Measurements from ENCODE around the gene NABP1. TPM values are rescaled to one million over a fixed set of nuclear protein-coding genes. Genes with fewer than 3 reads are reported as not detected.
"Not testable (repeated sequence)": the region's sequence is repeated elsewhere in the genome, so short reads cannot be mapped to it uniquely, and the experiment has no call there.

Gene NABP1
- total RNA-seq, 1 donor from 2014 or later = 51.0 TPM

DNA sequence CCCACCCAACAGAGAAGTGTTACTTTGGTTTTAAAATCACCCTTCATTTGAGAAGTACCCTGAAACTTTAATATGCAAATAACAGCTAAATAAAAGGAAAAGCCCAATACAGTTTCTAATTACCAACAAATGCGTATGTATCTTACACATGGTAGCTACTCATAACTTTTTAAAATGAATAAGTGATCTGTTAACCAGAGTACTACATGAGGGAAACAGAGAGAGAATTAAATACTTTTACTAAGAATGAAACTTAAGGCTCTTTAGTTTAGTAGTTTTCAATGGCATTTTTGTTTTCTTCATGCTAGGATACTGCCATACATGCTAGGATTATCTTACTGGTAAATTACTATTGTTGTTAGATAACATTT lies 39.1 kb upstream of the NABP1 start:
- Mint-ChIP-seq H3K4me3 (no peak overlapping the region), H3K9me3 (no peaks in the 10 kb centered on the region), H3K36me3 (ENCODE audit: low read depth) (peaks cover 7% of the 10 kb centered on the region), H3K27ac (no peak overlapping the region), H3K27me3 (ENCODE audit: insufficient read depth) (peaks cover 2% of the 10 kb centered on the region), H3K4me1 (ENCODE audit: low read depth) (peaks cover 58% of the 10 kb centered on the region)
- intact Hi-C loops (cut with micrococcal nuclease) = loop anchor here (5.0 kb wide), 1 partner anchor 446 kb away; no protein-coding TSS in a partner anchor
- no peak for DNase-seq (ENCODE audit: low spot score)

DNA sequence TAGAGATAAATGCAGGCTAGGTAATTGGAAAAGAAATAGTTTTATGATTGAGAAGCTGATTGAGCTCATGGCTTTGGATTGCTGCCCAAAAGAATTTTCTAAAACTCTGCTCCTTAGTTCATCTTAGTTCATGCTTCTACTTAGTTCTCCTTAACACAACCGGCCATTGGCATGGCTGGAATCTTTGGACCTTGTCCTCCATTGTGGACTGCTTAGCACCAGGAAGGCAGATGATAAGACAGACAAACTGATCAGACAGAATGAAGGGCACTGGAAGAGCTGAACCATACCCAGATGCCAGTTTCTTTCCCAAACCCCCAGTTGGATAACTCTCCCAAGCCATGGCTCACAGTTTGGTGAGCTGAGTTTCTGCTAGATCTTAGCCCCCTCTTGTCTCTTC lies 36.3 kb upstream of the NABP1 start:
- H3K36me3 Mint-ChIP-seq (ENCODE audit: low read depth) = peaks cover 9% of the 10 kb centered on the region
- DNase-seq (ENCODE audit: low spot score) = no peak
- H3K27me3 Mint-ChIP-seq (ENCODE audit: insufficient read depth) = peaks cover 5% of the 10 kb centered on the region
- intact Hi-C loops (cut with micrococcal nuclease) = loop anchor here (1.0 kb wide), 1 partner anchor 10 kb away; no protein-coding TSS in a partner anchor
- H3K27ac Mint-ChIP-seq = no peak overlapping the region
- peaks cover 3% of the 10 kb centered on the region for H3K9me3 Mint-ChIP-seq
- H3K4me1 Mint-ChIP-seq (ENCODE audit: low read depth) = peaks cover 48% of the 10 kb centered on the region
- no peak overlapping the region for H3K4me3 Mint-ChIP-seq

DNA sequence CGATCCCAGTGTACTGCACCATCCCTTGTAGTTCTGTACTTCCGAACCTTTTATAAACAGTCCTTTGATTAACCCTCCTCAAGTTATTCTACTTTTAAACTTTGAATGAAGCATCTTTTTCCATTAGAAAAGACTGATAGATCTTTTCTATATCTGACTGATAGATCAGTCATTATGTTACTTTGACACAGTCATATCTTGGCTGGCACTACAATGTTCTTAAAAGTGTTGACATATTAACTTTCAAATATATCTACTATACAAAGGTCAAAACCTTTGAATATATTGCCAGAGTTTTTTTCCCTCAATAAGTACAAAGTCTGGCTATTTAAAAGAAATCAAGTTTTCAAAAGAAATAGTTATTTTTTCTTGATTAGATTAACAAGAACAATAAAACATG lies 35.4 kb upstream of the NABP1 start:
- Mint-ChIP-seq H3K4me3 (no peak overlapping the region), H3K4me1 (ENCODE audit: low read depth) (peaks cover 39% of the 10 kb centered on the region), H3K27ac (peak overlapping the region; percentile 55), H3K9me3 (peaks cover 3% of the 10 kb centered on the region), H3K36me3 (ENCODE audit: low read depth) (peaks cover 9% of the 10 kb centered on the region), H3K27me3 (ENCODE audit: insufficient read depth) (peaks cover 5% of the 10 kb centered on the region)
- DNase-seq (ENCODE audit: low spot score) = no peak
- intact Hi-C loops (cut with micrococcal nuclease) = loop anchor here (1.0 kb wide), 1 partner anchor 9 kb away; no protein-coding TSS in a partner anchor

DNA sequence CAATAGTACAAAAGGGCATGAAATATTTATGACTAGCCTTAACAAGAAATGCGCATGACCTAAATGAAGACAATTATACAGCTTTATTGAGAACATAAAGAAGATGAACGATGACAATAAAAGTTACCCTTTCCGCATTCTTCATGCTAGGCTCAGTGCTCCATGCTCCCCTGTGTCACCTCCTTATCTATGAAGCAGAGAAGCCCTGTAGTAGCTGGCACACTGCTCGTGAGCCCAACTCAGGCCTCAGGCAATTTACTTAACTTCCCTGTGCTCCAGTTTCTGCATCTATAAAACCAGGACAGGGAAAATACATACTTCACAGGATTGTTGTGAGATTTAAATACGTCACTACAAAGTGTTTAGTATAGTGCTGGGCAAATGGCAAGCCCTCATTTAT lies 34.5 kb upstream of the NABP1 start:
- no peak overlapping the region for H3K4me3 Mint-ChIP-seq
- peaks cover 9% of the 10 kb centered on the region for H3K36me3 Mint-ChIP-seq (ENCODE audit: low read depth)
- intact Hi-C loops (cut with micrococcal nuclease) = no loop called here
- H3K9me3 Mint-ChIP-seq = peaks cover 3% of the 10 kb centered on the region
- no peak overlapping the region for H3K27ac Mint-ChIP-seq
- DNase-seq (ENCODE audit: low spot score) = no peak
- peaks cover 30% of the 10 kb centered on the region for H3K4me1 Mint-ChIP-seq (ENCODE audit: low read depth)
- H3K27me3 Mint-ChIP-seq (ENCODE audit: insufficient read depth) = peaks cover 5% of the 10 kb centered on the region

DNA sequence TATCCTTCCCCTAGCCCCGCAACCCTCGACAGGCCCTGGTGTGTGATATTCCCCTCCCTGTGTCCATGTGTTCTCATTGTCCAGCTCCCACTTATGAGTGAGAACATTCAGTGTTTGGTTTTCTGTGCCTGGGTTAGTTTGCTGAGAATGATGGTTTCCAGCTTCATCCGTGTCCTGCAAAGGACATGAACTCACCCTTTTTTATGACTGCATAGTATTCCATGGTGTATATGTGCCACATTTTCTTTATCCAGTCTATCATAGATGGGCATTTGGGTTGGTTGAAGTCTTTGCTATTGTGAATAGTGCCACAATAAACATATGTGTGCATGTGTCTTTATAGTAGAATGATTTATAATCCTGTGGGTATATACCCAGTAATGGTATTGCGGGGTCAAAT lies 33.3 kb upstream of the NABP1 start:
- H3K9me3 Mint-ChIP-seq; H3K27me3 Mint-ChIP-seq (ENCODE audit: insufficient read depth); H3K27ac Mint-ChIP-seq; DNase-seq (ENCODE audit: low spot score); intact Hi-C loops (cut with micrococcal nuclease); H3K4me3 Mint-ChIP-seq: not testable (repeated sequence)
- peaks cover 11% of the 10 kb centered on the region for H3K36me3 Mint-ChIP-seq (ENCODE audit: low read depth)
- peaks cover 21% of the 10 kb centered on the region for H3K4me1 Mint-ChIP-seq (ENCODE audit: low read depth)

DNA sequence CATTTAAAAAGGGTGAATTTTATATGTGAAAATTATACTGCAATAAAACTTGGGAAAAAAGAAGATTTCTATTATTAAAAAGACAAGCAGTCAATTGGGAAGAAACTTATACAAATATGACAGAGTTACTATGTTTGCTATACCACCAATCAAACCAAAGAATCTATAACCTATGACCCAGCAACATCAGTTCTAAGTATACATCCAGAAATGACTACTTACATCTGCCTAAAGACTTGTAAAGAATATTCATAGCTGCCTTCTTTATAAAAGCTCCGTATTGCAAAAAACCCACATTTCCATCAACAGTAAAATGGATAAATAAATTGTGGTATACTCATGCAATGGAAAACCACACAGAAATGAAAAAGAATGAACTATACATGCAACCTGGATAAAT lies 32.9 kb upstream of the NABP1 start:
- H3K9me3 Mint-ChIP-seq = peaks cover 3% of the 10 kb centered on the region
- peaks cover 21% of the 10 kb centered on the region for H3K4me1 Mint-ChIP-seq (ENCODE audit: low read depth)
- no peak for DNase-seq (ENCODE audit: low spot score)
- H3K27ac Mint-ChIP-seq = no peak overlapping the region
- no peak overlapping the region for H3K4me3 Mint-ChIP-seq
- peaks cover 5% of the 10 kb centered on the region for H3K27me3 Mint-ChIP-seq (ENCODE audit: insufficient read depth)
- intact Hi-C loops (cut with micrococcal nuclease) = no loop called here
- peaks cover 11% of the 10 kb centered on the region for H3K36me3 Mint-ChIP-seq (ENCODE audit: low read depth)

DNA sequence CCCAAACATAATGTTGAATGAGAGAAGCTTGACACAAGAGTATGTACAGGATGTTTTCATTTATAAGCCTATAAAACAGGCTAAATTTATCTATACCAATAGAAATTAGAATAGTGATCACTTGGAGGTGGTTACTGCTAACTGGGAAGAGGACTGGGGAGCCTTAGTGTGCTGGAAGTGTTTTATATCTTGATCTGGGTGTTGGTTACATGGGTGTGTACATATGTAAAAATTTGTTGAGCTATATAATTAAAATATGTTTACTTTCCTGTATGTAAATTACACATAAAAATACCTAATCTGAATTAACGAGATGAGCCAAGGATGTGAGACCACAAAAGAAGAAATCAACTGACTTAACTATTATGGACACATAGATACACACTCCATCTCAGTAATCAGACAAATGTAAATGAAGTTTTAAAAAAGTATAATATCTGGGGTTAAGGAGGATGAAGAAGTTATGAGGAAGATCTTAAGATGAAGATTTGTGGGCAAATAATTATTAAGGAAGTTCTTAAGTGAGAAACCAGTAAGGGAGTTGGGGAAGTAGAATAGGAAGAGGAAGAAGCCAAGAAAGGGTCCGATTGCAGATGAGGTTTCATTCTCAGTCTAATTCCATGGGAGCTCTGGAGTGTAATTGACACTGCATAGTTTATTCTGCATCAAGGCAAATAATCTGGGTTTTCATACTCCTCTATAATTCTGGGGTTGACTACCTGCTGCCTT lies 32.3 kb upstream of the NABP1 start:
- Mint-ChIP-seq H3K27me3 (ENCODE audit: insufficient read depth) (peaks cover 5% of the 10 kb centered on the region), H3K36me3 (ENCODE audit: low read depth) (peaks cover 8% of the 10 kb centered on the region), H3K27ac (no peak overlapping the region), H3K4me1 (ENCODE audit: low read depth) (peaks cover 18% of the 10 kb centered on the region), H3K4me3 (no peak overlapping the region), H3K9me3 (peaks cover 3% of the 10 kb centered on the region)
- DNase-seq (ENCODE audit: low spot score) = no peak
- intact Hi-C loops (cut with micrococcal nuclease) = no loop called here

DNA sequence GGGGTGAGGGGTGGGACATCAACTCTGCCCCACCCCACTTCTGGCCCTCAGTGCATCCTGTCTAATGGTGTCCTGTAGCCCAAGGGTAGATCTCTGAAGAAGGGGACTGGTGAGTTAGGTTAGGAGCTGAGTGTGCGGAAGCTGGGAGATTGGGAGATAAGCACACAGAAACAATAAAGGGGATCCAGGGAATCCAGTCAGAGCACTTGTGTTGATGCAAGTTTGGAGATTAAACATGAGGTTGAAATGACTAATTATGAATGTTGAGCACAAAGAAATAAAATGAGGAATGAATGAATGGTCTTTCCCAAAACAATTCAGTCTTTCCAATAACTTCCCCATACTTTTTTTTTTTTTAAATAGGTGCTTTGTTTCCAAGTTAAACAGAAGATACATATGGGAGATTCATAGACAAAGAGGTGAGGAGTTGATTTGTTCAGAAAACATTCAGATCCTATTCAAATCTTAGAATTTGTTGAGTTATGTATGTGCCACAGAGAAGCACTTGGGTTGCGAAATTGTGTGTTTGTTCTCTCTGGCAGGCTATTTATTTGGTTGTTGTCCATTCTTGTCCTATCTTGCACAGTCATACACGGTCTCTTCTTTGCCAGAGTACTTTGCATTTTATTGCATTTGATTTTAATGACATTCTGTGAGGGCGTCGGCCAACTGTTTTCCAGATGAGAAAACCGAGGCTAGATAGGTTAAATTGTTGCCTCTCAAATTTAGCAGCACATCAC lies 31.6 kb upstream of the NABP1 start:
- peaks cover 5% of the 10 kb centered on the region for H3K27me3 Mint-ChIP-seq (ENCODE audit: insufficient read depth)
- no peak for DNase-seq (ENCODE audit: low spot score)
- intact Hi-C loops (cut with micrococcal nuclease) = no loop called here
- H3K27ac Mint-ChIP-seq = no peak overlapping the region
- H3K4me3 Mint-ChIP-seq = no peak overlapping the region
- peaks cover 3% of the 10 kb centered on the region for H3K9me3 Mint-ChIP-seq
- H3K4me1 Mint-ChIP-seq (ENCODE audit: low read depth) = peaks cover 20% of the 10 kb centered on the region
- peaks cover 7% of the 10 kb centered on the region for H3K36me3 Mint-ChIP-seq (ENCODE audit: low read depth)

DNA sequence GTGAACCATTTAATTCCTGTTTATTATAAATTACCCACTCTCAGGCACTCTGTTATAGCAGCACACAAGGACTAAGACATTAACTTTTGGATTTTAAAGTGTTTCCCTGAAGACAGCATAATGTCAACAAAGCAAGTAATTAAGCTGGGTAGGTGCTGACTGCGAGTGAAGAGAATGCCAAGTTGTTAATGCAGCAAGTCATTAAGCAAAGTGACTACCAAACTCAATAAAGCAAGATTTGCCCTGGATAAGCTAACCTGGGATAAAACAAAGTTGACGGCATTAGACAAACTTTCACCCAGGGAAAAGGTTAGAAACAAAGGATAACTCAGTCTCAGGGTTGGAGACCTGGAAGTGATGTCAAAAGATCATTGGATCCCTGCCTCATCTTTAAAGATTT lies 28.4 kb upstream of the NABP1 start:
- intact Hi-C loops (cut with micrococcal nuclease) = no loop called here
- H3K36me3 Mint-ChIP-seq (ENCODE audit: low read depth) = peaks cover 5% of the 10 kb centered on the region
- DNase-seq (ENCODE audit: low spot score) = no peak

DNA sequence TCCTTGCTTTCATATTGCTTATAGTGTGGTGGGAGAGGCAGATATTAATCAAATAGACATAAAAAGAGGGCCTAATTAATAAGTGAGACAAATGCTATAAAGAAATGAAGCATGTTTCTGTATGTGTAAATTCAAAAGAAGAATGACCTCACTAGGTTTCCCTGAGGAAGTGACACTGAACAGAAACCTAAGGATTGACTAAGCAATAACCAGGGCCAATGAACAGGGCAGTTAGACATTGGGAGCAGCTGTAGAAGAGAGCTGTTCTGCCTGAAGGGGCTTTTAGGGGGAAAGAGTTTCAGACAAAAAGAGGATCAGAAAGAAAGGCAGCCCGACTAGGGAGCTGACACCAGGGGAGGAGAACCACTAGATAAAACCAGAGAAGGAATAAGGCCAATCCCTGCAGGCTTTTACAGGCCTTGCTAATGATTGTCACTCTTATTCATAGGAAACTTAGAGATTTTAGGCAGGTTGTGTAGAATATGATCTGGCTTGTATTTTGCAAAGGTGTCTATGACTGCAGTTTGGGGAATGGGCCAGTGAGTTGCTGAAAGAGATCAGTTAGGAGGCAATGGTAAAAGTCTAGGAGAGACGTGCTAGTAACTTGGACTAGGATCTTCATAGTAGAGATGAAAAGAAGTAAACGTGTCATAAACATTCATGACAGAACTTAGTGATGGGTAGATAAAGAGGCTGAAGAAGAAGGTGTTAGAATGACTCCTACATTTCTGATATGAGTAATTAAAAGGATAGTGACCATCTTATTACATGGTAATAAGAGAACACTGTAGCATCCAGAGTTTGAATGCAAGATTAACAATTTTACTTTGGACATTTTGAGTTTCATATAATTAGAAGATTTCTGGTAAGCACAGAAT lies 26.8 kb upstream of the NABP1 start:
- Mint-ChIP-seq H3K36me3 (ENCODE audit: low read depth) (peaks cover 4% of the 10 kb centered on the region), H3K4me3 (no peak overlapping the region), H3K27ac (peak overlapping the region; percentile 11), H3K27me3 (ENCODE audit: insufficient read depth) (no peaks in the 10 kb centered on the region), H3K9me3 (peaks cover 6% of the 10 kb centered on the region), H3K4me1 (ENCODE audit: low read depth) (peaks cover 11% of the 10 kb centered on the region)
- intact Hi-C loops (cut with micrococcal nuclease) = loop anchor here (1.0 to 5.0 kb wide), 2 partner anchors 9 to 34 kb away; no protein-coding TSS in a partner anchor
- no peak for DNase-seq (ENCODE audit: low spot score)

More for the DNA sequence above, 28.4 kb upstream of the NABP1 start:
- Mint-ChIP-seq H3K4me1 (ENCODE audit: low read depth) (peaks cover 18% of the 10 kb centered on the region), H3K27me3 (ENCODE audit: insufficient read depth) (peaks cover under 1% of the 10 kb centered on the region), H3K9me3 (peaks cover 8% of the 10 kb centered on the region), H3K27ac (no peak overlapping the region), H3K4me3 (no peak overlapping the region)

DNA sequence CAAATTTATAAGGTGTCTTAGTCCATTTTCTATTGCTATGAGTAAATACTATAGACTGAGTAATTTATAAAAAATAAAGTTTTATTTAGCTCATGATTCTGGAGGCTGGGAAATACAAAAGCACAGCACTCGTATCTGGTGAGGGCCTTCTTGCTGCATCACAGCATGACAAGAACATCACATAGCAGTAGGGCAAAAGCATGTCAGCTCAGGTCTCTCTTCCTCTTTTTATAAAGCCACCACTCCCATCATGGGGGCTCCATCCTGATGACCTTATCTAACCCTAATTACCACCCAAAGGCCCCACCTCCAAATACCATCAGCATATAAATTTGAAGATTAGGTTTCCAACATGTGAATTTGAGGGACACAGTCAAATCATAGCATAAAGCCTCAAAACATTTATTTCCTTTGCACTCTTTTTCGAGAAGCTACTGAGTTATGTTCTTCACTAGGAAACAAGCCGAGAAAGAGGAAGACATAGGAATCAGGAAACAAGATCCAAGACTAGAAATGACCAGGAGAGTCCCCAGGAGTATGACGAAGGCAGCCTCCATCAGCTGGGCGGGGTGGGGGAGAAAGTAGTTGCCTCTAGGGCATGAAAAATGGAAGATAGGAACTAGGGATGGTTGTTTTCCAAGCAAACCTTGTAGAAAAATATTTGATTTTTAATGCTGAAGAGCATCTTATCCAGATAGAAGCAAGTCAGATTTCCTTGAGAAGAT lies 24.1 kb upstream of the NABP1 start:
- intact Hi-C loops (cut with micrococcal nuclease) = loop anchor here (5.0 kb wide), 1 partner anchor 37 kb away; no protein-coding TSS in a partner anchor
- no peak for DNase-seq (ENCODE audit: low spot score)
- H3K9me3 Mint-ChIP-seq = peaks cover 12% of the 10 kb centered on the region
- H3K27ac Mint-ChIP-seq = no peak overlapping the region
- H3K27me3 Mint-ChIP-seq (ENCODE audit: insufficient read depth) = peaks cover 4% of the 10 kb centered on the region
- H3K4me1 Mint-ChIP-seq (ENCODE audit: low read depth) = peaks cover 11% of the 10 kb centered on the region
- H3K4me3 Mint-ChIP-seq = no peak overlapping the region
- H3K36me3 Mint-ChIP-seq (ENCODE audit: low read depth) = peaks cover 4% of the 10 kb centered on the region

DNA sequence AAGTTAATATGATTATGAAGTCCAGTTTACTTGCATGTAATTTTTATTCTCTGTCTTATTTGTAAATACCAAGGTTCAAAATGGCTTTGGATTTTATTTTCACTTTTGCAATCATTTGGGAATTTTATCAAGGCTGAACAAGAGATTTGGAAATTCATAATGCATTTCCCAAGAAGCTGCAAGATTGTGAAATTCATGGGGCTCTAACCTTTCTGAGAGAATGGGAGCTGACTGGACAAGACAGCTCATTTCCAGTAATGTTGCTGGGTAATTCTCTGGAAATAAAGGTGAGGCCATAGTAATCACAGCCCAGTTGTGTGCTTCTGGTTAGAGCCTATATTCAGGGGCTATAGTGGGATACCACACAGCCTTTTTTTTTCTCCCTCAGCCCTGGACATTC lies 21.5 kb upstream of the NABP1 start:
- Mint-ChIP-seq H3K27me3 (ENCODE audit: insufficient read depth) (peaks cover 4% of the 10 kb centered on the region), H3K4me3 (no peak overlapping the region), H3K27ac (no peak overlapping the region), H3K4me1 (ENCODE audit: low read depth) (peaks cover 13% of the 10 kb centered on the region), H3K9me3 (peaks cover 12% of the 10 kb centered on the region), H3K36me3 (ENCODE audit: low read depth) (peaks cover 2% of the 10 kb centered on the region)
- DNase-seq (ENCODE audit: low spot score) = no peak
- intact Hi-C loops (cut with micrococcal nuclease) = no loop called here
